Measurements from ENCODE around the gene RRP15.

GRCh38 chr1:218330043-218330623 lies 45.0 kb downstream of the RRP15 start:
- no peak for TF ChIP-seq EZH2 (IDR thresholded peaks at IDR 0.05)
- TF ChIP-seq POLR2AphosphoS5 (IDR thresholded peaks at IDR 0.05; ENCODE audit: borderline replicate concordance, low read depth, low read length), result no peak
